SU-DHL-6 (cell line): ENCODE data around the gene SIGLEC7.

Source experiments
- H2AFZ ChIP-seq: fragments of 200-600 bp; sonication (generic); 2 replicates; pipeline ENCODE4 v1.6.1; 2014; ENCODE audit warnings: low read depth, mild to moderate bottlenecking, moderate library complexity, mixed read lengths, antibody characterized with exemption, low read length; ENCODE audit not compliant: severe bottlenecking
- H3F3A ChIP-seq: fragments of 200-600 bp; shearing (Covaris generic); 2 replicates; pipeline ENCODE4 v1.6.0; 2016; ENCODE audit warnings: antibody characterized with exemption, mild to moderate bottlenecking; ENCODE audit not compliant: insufficient read depth
- H3K27ac ChIP-seq: fragments of 200-600 bp; sonication (generic); 2 replicates; pipeline ENCODE4 v1.5.1; 2016; ENCODE audit warnings: low read depth, mild to moderate bottlenecking, low read length, moderate library complexity, mixed read lengths
- H3K27me3 ChIP-seq: fragments of 200-600 bp; sonication (generic), shearing (Covaris generic); 2 replicates; pipeline ENCODE4 v1.6.0; 2014; ENCODE audit warnings: mild to moderate bottlenecking, low read length
- H3K36me3 ChIP-seq: fragments of 200-600 bp; sonication (generic); 2 replicates; pipeline ENCODE4 v1.6.1; 2014; ENCODE audit warnings: mild to moderate bottlenecking, low read length, mixed read lengths
- H3K4me2 ChIP-seq: fragments of 300-600, 200-600 bp; shearing (Covaris generic), sonication (generic); 2 replicates; pipeline ENCODE4 v1.6.0; 2014; ENCODE audit warnings: low read length, low read depth, mild to moderate bottlenecking; ENCODE audit not compliant: poor library complexity, severe bottlenecking
- H3K4me3 ChIP-seq: fragments of 200-600 bp; sonication (generic); 2 replicates; pipeline ENCODE4 v1.5.1; 2014; ENCODE audit warnings: antibody characterized with exemption, low read length, mild to moderate bottlenecking, mixed read lengths; ENCODE audit not compliant: insufficient read depth, poor library complexity, severe bottlenecking
- H3K79me2 ChIP-seq: fragments of 200-600 bp; sonication (generic); 2 replicates; pipeline ENCODE4 v1.6.1; 2014; ENCODE audit warnings: mild to moderate bottlenecking, low read length, moderate library complexity; ENCODE audit not compliant: insufficient read depth
- H3K9ac ChIP-seq: fragments of 200-600 bp; sonication (generic); 2 replicates; pipeline ENCODE4 v1.7.0; 2014; ENCODE audit warnings: mild to moderate bottlenecking, low read length
- H3K9me2 ChIP-seq: fragments of 200-600 bp; sonication (generic); replicated peaks from 2 replicates; pipeline ENCODE4 v1.6.1; 2014; ENCODE audit warnings: low read length; ENCODE audit not compliant: insufficient read depth
- H3K9me3 ChIP-seq: fragments of 200-600 bp; sonication (generic); 2 replicates; pipeline ENCODE4 v1.6.1; 2014; ENCODE audit warnings: low read length, mixed read lengths; ENCODE audit not compliant: insufficient read depth
- H4K20me1 ChIP-seq: fragments of 200-600 bp; sonication (generic); 2 replicates; pipeline ENCODE4 v1.6.1; 2014; ENCODE audit warnings: low read depth, mild to moderate bottlenecking, antibody characterized with exemption, low read length, moderate library complexity, mixed read lengths
- EZH2phosphoT487 ChIP-seq: fragments of 200-600 bp; sonication (generic), shearing (Covaris generic); conservative IDR thresholded peaks from 2 replicates; pipeline ENCODE4 v1.6.1; 2018; ENCODE audit warnings: mild to moderate bottlenecking, antibody characterized with exemption, low read length, moderate library complexity, mixed read lengths
- TF ChIP-seq, protein P1 (sequence below): fragments of 200-600 bp; sonication (generic); IDR thresholded peaks from one replicate; pipeline ENCODE4 v1.5.1; 2017; ENCODE audit warnings: antibody characterized with exemption, mild to moderate bottlenecking, low read length, moderate library complexity; ENCODE audit not compliant: insufficient read depth, poor library complexity, severe bottlenecking

Gene SIGLEC7

DNA sequence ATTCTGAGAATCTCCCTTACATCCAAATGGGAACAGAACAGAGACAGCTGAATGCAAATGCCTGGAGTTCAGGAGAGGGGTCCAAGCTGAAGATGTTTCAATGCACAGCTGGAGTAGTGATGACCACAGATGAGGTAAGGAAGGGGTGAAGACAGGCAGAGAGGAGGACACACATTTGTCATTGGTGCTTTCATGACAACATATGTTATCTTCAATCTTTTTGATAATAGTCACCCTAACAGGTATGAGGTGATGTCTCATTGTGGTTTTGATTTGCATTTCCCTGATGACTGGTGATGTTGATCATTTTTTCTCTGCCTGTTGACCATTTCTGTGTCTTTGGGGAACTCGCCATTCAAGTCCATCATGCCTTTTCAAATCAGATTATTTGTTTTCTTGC lies 19.2 kb downstream of the SIGLEC7 start:
- no peak overlapping the region for H3K4me2 ChIP-seq
- TF ChIP-seq, protein P1, sequence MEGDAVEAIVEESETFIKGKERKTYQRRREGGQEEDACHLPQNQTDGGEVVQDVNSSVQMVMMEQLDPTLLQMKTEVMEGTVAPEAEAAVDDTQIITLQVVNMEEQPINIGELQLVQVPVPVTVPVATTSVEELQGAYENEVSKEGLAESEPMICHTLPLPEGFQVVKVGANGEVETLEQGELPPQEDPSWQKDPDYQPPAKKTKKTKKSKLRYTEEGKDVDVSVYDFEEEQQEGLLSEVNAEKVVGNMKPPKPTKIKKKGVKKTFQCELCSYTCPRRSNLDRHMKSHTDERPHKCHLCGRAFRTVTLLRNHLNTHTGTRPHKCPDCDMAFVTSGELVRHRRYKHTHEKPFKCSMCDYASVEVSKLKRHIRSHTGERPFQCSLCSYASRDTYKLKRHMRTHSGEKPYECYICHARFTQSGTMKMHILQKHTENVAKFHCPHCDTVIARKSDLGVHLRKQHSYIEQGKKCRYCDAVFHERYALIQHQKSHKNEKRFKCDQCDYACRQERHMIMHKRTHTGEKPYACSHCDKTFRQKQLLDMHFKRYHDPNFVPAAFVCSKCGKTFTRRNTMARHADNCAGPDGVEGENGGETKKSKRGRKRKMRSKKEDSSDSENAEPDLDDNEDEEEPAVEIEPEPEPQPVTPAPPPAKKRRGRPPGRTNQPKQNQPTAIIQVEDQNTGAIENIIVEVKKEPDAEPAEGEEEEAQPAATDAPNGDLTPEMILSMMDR, result no peak
- no peak for TF ChIP-seq EZH2phosphoT487
- H3K9me2 ChIP-seq, result no peaks in the 10 kb centered on the region
- H3K27ac ChIP-seq, result no peak overlapping the region
- H3F3A ChIP-seq, result no peaks in the 10 kb centered on the region
- H3K9me3 ChIP-seq, result no peaks in the 10 kb centered on the region
- no peak overlapping the region for H3K4me3 ChIP-seq
- no peaks in the 10 kb centered on the region for H3K27me3 ChIP-seq
- no peaks in the 10 kb centered on the region for H3K79me2 ChIP-seq
- H2AFZ ChIP-seq, result no peak overlapping the region
- no peaks in the 10 kb centered on the region for H4K20me1 ChIP-seq
- H3K9ac ChIP-seq, result no peak overlapping the region
- no peaks in the 10 kb centered on the region for H3K36me3 ChIP-seq

DNA sequence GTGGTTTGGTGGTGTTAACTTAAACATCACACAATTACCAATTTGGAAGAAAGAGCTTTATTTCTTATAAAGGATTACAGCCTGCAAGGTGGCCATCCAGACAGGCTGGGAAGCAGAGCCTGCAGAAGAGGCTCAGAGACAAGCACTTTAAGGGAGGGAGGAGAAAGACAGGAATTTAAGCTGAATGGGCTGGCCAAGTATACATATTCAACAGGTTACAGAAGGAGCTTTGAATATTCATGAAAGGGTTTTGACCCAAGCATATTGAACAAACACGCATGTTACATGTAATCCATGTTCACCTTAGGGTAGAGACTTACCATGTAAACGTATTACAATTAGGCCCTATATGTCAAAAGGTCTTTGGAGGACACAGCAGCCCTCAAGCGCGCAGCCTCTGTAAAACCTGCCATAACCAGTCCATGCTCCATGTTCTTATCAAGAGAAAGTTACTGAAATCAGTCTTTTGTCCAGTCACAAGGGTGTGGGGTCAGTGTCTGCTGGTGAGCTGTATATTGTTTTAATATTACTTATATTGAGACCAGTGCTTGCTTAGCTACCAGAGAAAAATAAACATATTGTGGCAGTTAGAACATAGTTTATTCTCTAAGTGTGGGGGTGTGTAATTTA lies 19.9 kb downstream of the SIGLEC7 start:
- no peaks in the 10 kb centered on the region for H3K36me3 ChIP-seq
- no peak overlapping the region for H3K4me3 ChIP-seq
- no peaks in the 10 kb centered on the region for H4K20me1 ChIP-seq
- no peaks in the 10 kb centered on the region for H3K9me2 ChIP-seq
- H2AFZ ChIP-seq, result no peak overlapping the region
- H3K27me3 ChIP-seq, result no peaks in the 10 kb centered on the region
- no peak overlapping the region for H3K4me2 ChIP-seq
- no peaks in the 10 kb centered on the region for H3F3A ChIP-seq
- no peaks in the 10 kb centered on the region for H3K9me3 ChIP-seq
- no peaks in the 10 kb centered on the region for H3K79me2 ChIP-seq
- no peak overlapping the region for H3K27ac ChIP-seq
- TF ChIP-seq, protein P1, result no peak
- TF ChIP-seq EZH2phosphoT487, result no peak
- H3K9ac ChIP-seq, result no peak overlapping the region

DNA sequence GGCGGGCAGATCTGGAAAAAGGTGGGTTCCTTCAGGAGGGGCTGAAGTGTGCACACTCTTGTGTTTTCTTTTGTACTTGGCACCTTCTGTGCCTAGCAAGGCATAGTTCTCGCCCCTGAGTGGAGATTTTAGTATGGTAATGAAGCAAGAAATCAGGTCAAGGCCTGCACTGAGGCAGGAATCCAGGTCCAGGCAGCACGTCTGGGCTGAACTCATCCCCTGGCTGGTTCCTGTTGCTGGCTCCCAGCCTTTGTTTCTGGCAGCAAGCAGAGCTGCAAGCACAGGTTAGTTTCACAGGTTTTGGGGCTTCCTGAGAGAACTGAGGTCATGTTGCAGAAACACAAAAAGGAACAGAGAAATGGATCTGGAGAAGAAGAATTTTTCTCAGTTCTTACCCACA lies 21.2 kb downstream of the SIGLEC7 start:
- Histone ChIP-seq H3K36me3 (no peaks in the 10 kb centered on the region), H3K27ac (no peak overlapping the region), H3K9me3 (no peaks in the 10 kb centered on the region), H3K79me2 (no peaks in the 10 kb centered on the region), H3K27me3 (no peaks in the 10 kb centered on the region), H2AFZ (no peak overlapping the region), H3K9ac (no peak overlapping the region), H4K20me1 (no peaks in the 10 kb centered on the region), H3F3A (no peaks in the 10 kb centered on the region), H3K9me2 (no peaks in the 10 kb centered on the region), H3K4me2 (no peak overlapping the region), H3K4me3 (no peak overlapping the region)
- no peak for TF ChIP-seq EZH2phosphoT487
- TF ChIP-seq, protein P1, result no peak
